ENCODE results near the gene CACFD1. TPM values are rescaled to one million over a fixed set of nuclear protein-coding genes. Genes with fewer than 3 reads are reported as not detected.

The CACFD1 gene
- total and polyA plus RNA-seq, 8 donors = 17.7 to 48.4 (median 26.1) TPM

- ATAC-seq (no peak), DNase-seq (peak in 1 of 4 donors; percentile 59)
- peaks cover 14 to 46% of the 10 kb centered on the region in 2 donors for H3K27me3 ChIP-seq
- no peaks in the 10 kb centered on the region for H3K9me3 ChIP-seq
- intact Hi-C loops (cut with DNase I) = no loop called here
- no peak overlapping the region for H3K27ac ChIP-seq
- TF ChIP-seq CTCF (IDR thresholded peaks at IDR 0.05) = no peak
- H3K36me3 ChIP-seq = no peaks in the 10 kb centered on the region
- H3K4me3 ChIP-seq = no peak overlapping the region
- H3K4me1 ChIP-seq = peaks cover 0 to 9% of the 10 kb centered on the region in 2 donors
These were observed 34.6 kb upstream of the CACFD1 start for GRCh38 chr9:133425049-133425632.

- DNase-seq (peak in 1 of 4 donors; percentile 57), ATAC-seq (no peak)
- peaks cover 14 to 51% of the 10 kb centered on the region in 2 donors for H3K27me3 ChIP-seq
- intact Hi-C loops (cut with DNase I) = no loop called here
- no peak for TF ChIP-seq CTCF (IDR thresholded peaks at IDR 0.05)
- H3K36me3 ChIP-seq = no peaks in the 10 kb centered on the region
- no peaks in the 10 kb centered on the region for H3K9me3 ChIP-seq
- no peak overlapping the region for H3K4me3 ChIP-seq
- no peak overlapping the region for H3K27ac ChIP-seq
- peaks cover 0 to 9% of the 10 kb centered on the region in 2 donors for H3K4me1 ChIP-seq
These were observed 33.8 kb upstream of the CACFD1 start for GRCh38 chr9:133426011-133426410.

- peaks cover 0 to 9% of the 10 kb centered on the region in 2 donors for H3K4me1 ChIP-seq
- TF ChIP-seq CTCF (IDR thresholded peaks at IDR 0.05) = no peak
- H3K27me3 ChIP-seq = peaks cover 14 to 51% of the 10 kb centered on the region in 2 donors
- intact Hi-C loops (cut with DNase I) = no loop called here
- no peak overlapping the region for H3K27ac ChIP-seq
- ATAC-seq (no peak), DNase-seq (no peak)
- no peaks in the 10 kb centered on the region for H3K9me3 ChIP-seq
- H3K4me3 ChIP-seq = no peak overlapping the region
- H3K36me3 ChIP-seq = no peaks in the 10 kb centered on the region
These were observed 32.0 kb upstream of the CACFD1 start for GRCh38 chr9:133427658-133428348.

- no peaks in the 10 kb centered on the region for H3K9me3 ChIP-seq
- peaks cover 0 to 9% of the 10 kb centered on the region in 2 donors for H3K4me1 ChIP-seq
- intact Hi-C loops (cut with DNase I) = no loop called here
- peaks cover 14 to 51% of the 10 kb centered on the region in 2 donors for H3K27me3 ChIP-seq
- no peak overlapping the region for H3K27ac ChIP-seq
- no peaks in the 10 kb centered on the region for H3K36me3 ChIP-seq
- ATAC-seq = peak; percentile 78
- peak overlapping the region in 1 of 2 donors; percentile 19 for H3K4me3 ChIP-seq
- DNase-seq = peak in 1 of 4 donors; percentile 45
- no peak for TF ChIP-seq CTCF (IDR thresholded peaks at IDR 0.05)
These were observed 31.1 kb upstream of the CACFD1 start for GRCh38 chr9:133428617-133429101.

GRCh38 chr9:133429214-133429613 is 30.6 kb upstream of the CACFD1 start:
- DNase-seq (no peak), ATAC-seq (no peak)
- Histone ChIP-seq H3K27me3 (peaks cover 14 to 51% of the 10 kb centered on the region in 2 donors), H3K4me1 (peaks cover 0 to 9% of the 10 kb centered on the region in 2 donors), H3K9me3 (no peaks in the 10 kb centered on the region), H3K4me3 (no peak overlapping the region), H3K36me3 (no peaks in the 10 kb centered on the region), H3K27ac (no peak overlapping the region)
- TF ChIP-seq CTCF (IDR thresholded peaks at IDR 0.05) = no peak
- intact Hi-C loops (cut with DNase I) = no loop called here
